Astrocyte of the cerebellum (primary cell): ENCODE results near the gene RBPMS2.
"Not testable (repeated sequence)": the region's sequence is repeated elsewhere in the genome, so short reads cannot be mapped to it uniquely, and the experiment has no call there.

Source experiments
- DNase-seq: peaks from one replicate; pipeline ENCODE4 v3.0.0-alpha.2; 2011; ENCODE audit warnings: low read depth
- H3K4me3 ChIP-seq: 2 replicates; pipeline ENCODE4 v1.5.1; 2011; ENCODE audit warnings: mild to moderate bottlenecking, low read depth, low read length, moderate library complexity
- in situ Hi-C: cut with HindIII; loops from 2 replicates; pipeline ENCODE4 v1.10.0; 2017; ENCODE audit warnings: low sequenced_read_pairs
- TF ChIP-seq, protein P1 (sequence below): IDR thresholded peaks from 2 replicates; pipeline ENCODE4 v1.5.1; 2012; ENCODE audit warnings: low read length, low read depth, moderate library complexity, mild to moderate bottlenecking; ENCODE audit errors: missing control alignments

RBPMS2 gene

GRCh38 chr15:64775551-64776401, at the start of gene RBPMS2:
TSS of gene RBPMS2 (minus strand) at chr15:64775589. CDS start at chr15:64775319, 270 bp downstream.
- no peak for DNase-seq
- H3K4me3 ChIP-seq: peak within 1 kb of the TSS; percentile 50
- TF ChIP-seq, protein P1, sequence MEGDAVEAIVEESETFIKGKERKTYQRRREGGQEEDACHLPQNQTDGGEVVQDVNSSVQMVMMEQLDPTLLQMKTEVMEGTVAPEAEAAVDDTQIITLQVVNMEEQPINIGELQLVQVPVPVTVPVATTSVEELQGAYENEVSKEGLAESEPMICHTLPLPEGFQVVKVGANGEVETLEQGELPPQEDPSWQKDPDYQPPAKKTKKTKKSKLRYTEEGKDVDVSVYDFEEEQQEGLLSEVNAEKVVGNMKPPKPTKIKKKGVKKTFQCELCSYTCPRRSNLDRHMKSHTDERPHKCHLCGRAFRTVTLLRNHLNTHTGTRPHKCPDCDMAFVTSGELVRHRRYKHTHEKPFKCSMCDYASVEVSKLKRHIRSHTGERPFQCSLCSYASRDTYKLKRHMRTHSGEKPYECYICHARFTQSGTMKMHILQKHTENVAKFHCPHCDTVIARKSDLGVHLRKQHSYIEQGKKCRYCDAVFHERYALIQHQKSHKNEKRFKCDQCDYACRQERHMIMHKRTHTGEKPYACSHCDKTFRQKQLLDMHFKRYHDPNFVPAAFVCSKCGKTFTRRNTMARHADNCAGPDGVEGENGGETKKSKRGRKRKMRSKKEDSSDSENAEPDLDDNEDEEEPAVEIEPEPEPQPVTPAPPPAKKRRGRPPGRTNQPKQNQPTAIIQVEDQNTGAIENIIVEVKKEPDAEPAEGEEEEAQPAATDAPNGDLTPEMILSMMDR: no peak
- in situ Hi-C loops: no loop called here

- no peak for DNase-seq
- in situ Hi-C loops: no loop called here
- TF ChIP-seq, protein P1: no peak
- peak overlapping the region; percentile 55 for H3K4me3 ChIP-seq
Measured at GRCh38 chr15:64824929-64825430, 49.6 kb upstream of the RBPMS2 start.

- no peak for DNase-seq
- H3K4me3 ChIP-seq: no peak overlapping the region
- TF ChIP-seq, protein P1: no peak
- in situ Hi-C loops: no loop called here
Measured at GRCh38 chr15:64816452-64816851, 41.1 kb upstream of the RBPMS2 start.

DNA sequence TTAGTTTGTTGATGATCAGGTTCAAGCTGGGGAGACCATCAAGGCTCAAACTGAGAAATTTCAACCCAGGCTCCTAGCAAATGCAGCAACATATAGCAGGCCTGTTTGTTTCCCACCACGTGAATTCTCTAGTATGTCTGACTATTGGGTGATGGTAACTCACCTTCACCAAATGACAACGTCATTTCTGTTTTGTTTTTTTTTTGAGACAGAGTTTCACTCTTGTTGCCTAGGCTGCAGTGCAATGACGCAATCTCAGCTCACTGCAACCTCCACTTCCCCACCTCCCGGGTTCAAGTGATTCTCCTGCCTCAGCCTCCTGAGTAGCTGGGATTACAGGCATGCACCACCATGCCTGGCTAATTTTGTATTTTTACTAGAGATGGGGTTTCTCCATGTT, 39.6 kb upstream of the RBPMS2 start:
- DNase-seq, H3K4me3 ChIP-seq, in situ Hi-C loops: not testable (repeated sequence)

GRCh38 chr15:64814283-64814682, 38.9 kb upstream of the RBPMS2 start:
- DNase-seq, in situ Hi-C loops, H3K4me3 ChIP-seq: not testable (repeated sequence)

- TF ChIP-seq, protein P1: no peak
- no peak overlapping the region for H3K4me3 ChIP-seq
- in situ Hi-C loops: no loop called here
- DNase-seq: no peak
Measured at GRCh38 chr15:64813075-64813474, 37.7 kb upstream of the RBPMS2 start.

DNA sequence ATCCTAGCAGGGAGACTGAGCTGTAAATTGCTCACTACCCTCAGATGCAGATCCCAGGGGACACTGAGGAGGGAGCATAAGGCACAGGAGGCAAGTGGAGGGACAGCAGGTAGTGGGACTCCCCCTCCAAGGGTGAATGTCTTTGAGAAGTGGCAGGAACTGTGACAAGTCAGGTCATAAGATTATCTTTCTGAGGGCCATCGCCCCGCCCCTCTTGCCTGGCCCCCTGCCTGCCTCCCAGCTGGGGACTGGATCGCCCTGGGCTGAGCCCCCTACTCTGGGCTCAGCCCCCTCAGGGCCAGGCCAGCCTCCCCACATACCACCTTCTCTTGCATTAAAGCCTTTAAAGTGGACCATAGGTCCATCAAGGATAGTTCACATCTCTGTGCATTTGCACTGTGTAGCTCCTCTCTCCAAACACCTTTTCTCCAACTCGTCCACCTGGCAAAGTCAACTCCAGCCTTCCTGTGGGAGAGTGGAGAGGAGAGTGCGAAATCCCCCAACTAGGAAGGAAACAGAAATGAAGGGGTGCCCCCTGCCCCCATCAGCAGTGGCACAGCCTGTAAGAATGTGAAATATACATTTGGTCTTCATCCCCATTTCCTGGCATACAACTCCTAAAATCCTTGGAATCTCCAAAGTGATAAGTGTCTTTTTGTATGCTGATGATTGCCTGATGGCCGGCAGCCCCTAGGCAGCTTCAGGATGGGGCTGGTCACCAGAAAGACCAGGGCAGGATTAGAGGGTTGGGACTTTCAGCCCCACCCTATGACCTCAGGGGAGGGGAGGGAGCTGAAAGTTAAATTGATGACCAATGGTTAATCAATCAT, 35.3 kb upstream of the RBPMS2 start:
- in situ Hi-C loops: no loop called here
- no peak overlapping the region for H3K4me3 ChIP-seq
- TF ChIP-seq, protein P1: no peak
- DNase-seq: no peak
